C4-2B (cell line): ENCODE measurements around the gene JMJD8.

Experiments used
- ZFX ChIP-seq: fragments of 450-650 bp; IDR thresholded peaks from 2 replicates; pipeline ENCODE4 v1.6.1; 2017
- TF ChIP-seq, protein P1 (sequence below): fragments of 450-650 bp; conservative IDR thresholded peaks from 2 replicates; pipeline ENCODE4 v1.5.1; 2017; ENCODE audit warnings: mild to moderate bottlenecking

GRCh38 chr16:678209-678857 lies 5.8 kb downstream of the JMJD8 start:
- TF ChIP-seq, protein P1, sequence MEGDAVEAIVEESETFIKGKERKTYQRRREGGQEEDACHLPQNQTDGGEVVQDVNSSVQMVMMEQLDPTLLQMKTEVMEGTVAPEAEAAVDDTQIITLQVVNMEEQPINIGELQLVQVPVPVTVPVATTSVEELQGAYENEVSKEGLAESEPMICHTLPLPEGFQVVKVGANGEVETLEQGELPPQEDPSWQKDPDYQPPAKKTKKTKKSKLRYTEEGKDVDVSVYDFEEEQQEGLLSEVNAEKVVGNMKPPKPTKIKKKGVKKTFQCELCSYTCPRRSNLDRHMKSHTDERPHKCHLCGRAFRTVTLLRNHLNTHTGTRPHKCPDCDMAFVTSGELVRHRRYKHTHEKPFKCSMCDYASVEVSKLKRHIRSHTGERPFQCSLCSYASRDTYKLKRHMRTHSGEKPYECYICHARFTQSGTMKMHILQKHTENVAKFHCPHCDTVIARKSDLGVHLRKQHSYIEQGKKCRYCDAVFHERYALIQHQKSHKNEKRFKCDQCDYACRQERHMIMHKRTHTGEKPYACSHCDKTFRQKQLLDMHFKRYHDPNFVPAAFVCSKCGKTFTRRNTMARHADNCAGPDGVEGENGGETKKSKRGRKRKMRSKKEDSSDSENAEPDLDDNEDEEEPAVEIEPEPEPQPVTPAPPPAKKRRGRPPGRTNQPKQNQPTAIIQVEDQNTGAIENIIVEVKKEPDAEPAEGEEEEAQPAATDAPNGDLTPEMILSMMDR = no peak
- no peak for TF ChIP-seq ZFX
